T-helper 22 cell (primary cell): ENCODE data around the gene HRAS.

ENCODE experiments used
- DNase-seq: peaks from one replicate; pipeline ENCODE4 v3.0.0-alpha.2; 2020; ENCODE audit warnings: low read depth

The HRAS gene

GRCh38 chr11:507727-508515 is 27.5 kb downstream of the HRAS start:
- no peak for DNase-seq

- DNase-seq = peak; percentile 97
Measured at GRCh38 chr11:506995-507726, 28.2 kb downstream of the HRAS start, which contains the start of gene RNH1. Gene RNH1, minus strand, starts transcription at chr11:507242. Its CDS starts 5,080 bp downstream, at chr11:502162.

GRCh38 chr11:506238-506994 is 29.0 kb downstream of the HRAS start:
- peak; percentile 94 for DNase-seq

GRCh38 chr11:504994-505344 is 30.4 kb downstream of the HRAS start:
- no peak for DNase-seq

- DNase-seq = no peak
Measured at GRCh38 chr11:504053-504993, 31.1 kb downstream of the HRAS start.

GRCh38 chr11:503179-503981 is 32.0 kb downstream of the HRAS start:
- DNase-seq = no peak

- no peak for DNase-seq
Measured at GRCh38 chr11:502288-503178, 32.8 kb downstream of the HRAS start.

GRCh38 chr11:501683-502287 is 33.6 kb downstream of the HRAS start:
- DNase-seq = no peak

- DNase-seq = no peak
Measured at GRCh38 chr11:501001-501682, 34.2 kb downstream of the HRAS start.

GRCh38 chr11:499201-500076 is 35.9 kb downstream of the HRAS start:
- DNase-seq = no peak

- DNase-seq = no peak
Measured at GRCh38 chr11:498297-499181, 36.8 kb downstream of the HRAS start.

GRCh38 chr11:497565-498296 is 37.6 kb downstream of the HRAS start:
- DNase-seq = no peak

- no peak for DNase-seq
Measured at GRCh38 chr11:496834-497564, 38.4 kb downstream of the HRAS start.

- DNase-seq = no peak
Measured at GRCh38 chr11:495537-495931, 39.8 kb downstream of the HRAS start.
